Transverse colon (tissue), 4 donors: ENCODE results near the gene UHRF2. TPM values are rescaled to one million over a fixed set of nuclear protein-coding genes. Genes with fewer than 3 reads are reported as not detected.
A peak's percentile ranks its signal among the peaks of the same experiment; 100 is the strongest.

ENCODE experiments used
- DNase-seq: peaks from one replicate; pipeline ENCODE4 v3.0.0-alpha.2; 2019
- H3K27ac ChIP-seq, 4 donors: fragments of 200-600 bp; sonication (generic); 2 replicates each; pipeline ENCODE4 v1.5.1; 2016 to 2018; ENCODE audit warnings: inconsistent platforms in 4 of 4
- H3K27me3 ChIP-seq: fragments of 200-600 bp; sonication (generic); 2 replicates; pipeline ENCODE4 v1.5.1; 2017; ENCODE audit warnings: inconsistent platforms
- H3K36me3 ChIP-seq, 4 donors: fragments of 200-600 bp; sonication (generic); 2 replicates each; pipeline ENCODE4 v1.5.1; 2017 to 2019; ENCODE audit warnings: inconsistent platforms in 4 of 4
- H3K4me1 ChIP-seq, 4 donors: fragments of 200-600 bp; sonication (generic); 2 replicates each; pipeline ENCODE4 v1.5.1; 2017 to 2020; ENCODE audit warnings: inconsistent platforms in 4 of 4
- H3K4me3 ChIP-seq, 4 donors: fragments of 200-600 bp; sonication (generic); 1 replicate in 1 of 4; 2 replicates in 3 of 4; pipeline versions ENCODE4 v1.5.1 to v1.6.1; 2017 to 2019; ENCODE audit warnings: inconsistent platforms in 4 of 4
- H3K9me3 ChIP-seq, 2 donors: fragments of 200-600 bp; sonication (generic); 2 replicates each; pipeline ENCODE4 v1.5.1; 2017 to 2019; ENCODE audit warnings: inconsistent platforms in 2 of 2
- CTCF ChIP-seq, 5 experiments: fragments of 200-600 bp in 3 of 5; fragments of 450-650 bp in 2 of 5; sonication (generic) in 3 of 5; IDR thresholded peaks; 1 replicate in 2 of 5; 2 replicates in 3 of 5; pipeline ENCODE4 v1.5.1; 2016 to 2017; ENCODE audit warnings: antibody characterized with exemption in 5 of 5, inconsistent platforms in 3 of 5, mild to moderate bottlenecking in 2 of 5, moderate library complexity in 1 of 5
- EP300 ChIP-seq: sonication (generic); formaldehyde crosslinking; IDR thresholded peaks from one replicate; pipeline ENCODE4 v1.6.1; 2017; ENCODE audit warnings: antibody characterized with exemption, low read depth
- POLR2A ChIP-seq: fragments of 450-650 bp; IDR thresholded peaks from one replicate; pipeline ENCODE4 v1.6.1; 2016; ENCODE audit warnings: antibody characterized with exemption, mild to moderate bottlenecking, moderate library complexity
- POLR2AphosphoS5 ChIP-seq, 3 donors: sonication (generic); formaldehyde crosslinking; IDR thresholded peaks; one replicate each; pipeline ENCODE4 v1.6.1; 2016; ENCODE audit warnings: antibody characterized with exemption in 3 of 3
- WGBS, 2 donors: methylation state at CpG; one replicate each; pipeline ENCODE4 v1.1.5; 2018; ENCODE audit warnings: low coverage in 1 of 2; 5-methylcytosine and 5-hydroxymethylcytosine counted together
- in situ Hi-C, 4 donors: fragments of 200-750 bp; cut with MboI; loops; one replicate each; pipeline versions ENCODE4 v1.15.0 to v1.15.1; 2017; ENCODE audit warnings: low sequenced_read_pairs in 3 of 4, low pct_ligation_motif_present in 1 of 4, low pct_unique_long_range_greater_than_20kb in 1 of 4
- intact Hi-C: fragments of 100-400 bp; cut with DNase I; formaldehyde crosslinking; loops from one replicate; pipeline ENCODE4 v1.15.1; 2023; ENCODE audit warnings: low total_unique reads
- total RNA-seq, 4 donors: library from RNA; depleted of rRNA; stranded (reverse); fragments of >200 nt; gene quantifications; one replicate each; pipeline ENCODE4 v1.1.0, GENCODE V29; 2016

UHRF2 gene
- total RNA-seq, 4 donors from 2014 or later = 40.8 to 64.0 (median 51.4) TPM

- no peak for DNase-seq
- no peaks in the 10 kb centered on the region for H3K9me3 ChIP-seq
- in situ Hi-C loops = no loop called here
- WGBS, 2 donors = 53 to 66% methylated on average over 4 of the region's 4 CpGs
- no peak overlapping the region for H3K27ac ChIP-seq
- intact Hi-C loops = loop anchor here (5.0 kb wide), 1 partner anchor 162 kb away; no protein-coding TSS in a partner anchor
- H3K36me3 ChIP-seq = no peaks in the 10 kb centered on the region
- H3K27me3 ChIP-seq = no peaks in the 10 kb centered on the region
- no peak overlapping the region for H3K4me3 ChIP-seq
- peaks cover 5 to 17% (median 13%) of the 10 kb centered on the region in 4 donors for H3K4me1 ChIP-seq
- TF ChIP-seq CTCF (IDR thresholded peaks at IDR 0.05) = no peak
- no peak for TF ChIP-seq POLR2A
- TF ChIP-seq EP300 = no peak
- no peak for TF ChIP-seq POLR2AphosphoS5 (IDR thresholded peaks at IDR 0.05)
These were observed 2.4 kb upstream of the UHRF2 start for GRCh38 chr9:6410633-6411032.

GRCh38 chr9:6413365-6414246 is 607 bp downstream of the UHRF2 start:
- Histone ChIP-seq H3K27ac (peak overlapping the region; percentile 82 to 94 (median 88)), H3K4me3 (peak overlapping the region; percentile 39 to 98 (median 80)), H3K9me3 (no peaks in the 10 kb centered on the region), H3K36me3 (no peaks in the 10 kb centered on the region), H3K4me1 (peaks cover 8 to 36% (median 17%) of the 10 kb centered on the region in 4 donors), H3K27me3 (no peaks in the 10 kb centered on the region)
- TF ChIP-seq POLR2A = no peak
- no peak for TF ChIP-seq EP300
- no peak for TF ChIP-seq CTCF (IDR thresholded peaks at IDR 0.05)
- no peak for TF ChIP-seq POLR2AphosphoS5 (IDR thresholded peaks at IDR 0.05)
- in situ Hi-C loops = no loop called here
- peak; percentile 41 for DNase-seq
- WGBS, 2 donors = 0% methylated on average over 71 of the region's 92 CpGs; no CpG with 5 or more reads in 1 of the 2 donors
- intact Hi-C loops = loop anchor here (2.0 to 5.0 kb wide), 2 partner anchors 159 to 343 kb away; partner anchors contain the start of gene KDM4C

- Histone ChIP-seq H3K27ac (peak overlapping the region; percentile 82 to 94 (median 88)), H3K36me3 (no peaks in the 10 kb centered on the region), H3K27me3 (no peaks in the 10 kb centered on the region), H3K4me1 (peaks cover 8 to 39% (median 17%) of the 10 kb centered on the region in 4 donors), H3K9me3 (no peaks in the 10 kb centered on the region), H3K4me3 (peak overlapping the region; percentile 39 to 98 (median 80))
- no peak for DNase-seq
- 0% methylated on average over 2 to 11 of the region's 11 CpGs for WGBS, 2 donors
- intact Hi-C loops = loop anchor here (5.0 kb wide), 1 partner anchor 158 kb away; no protein-coding TSS in a partner anchor
- TF ChIP-seq EP300 = no peak
- no peak for TF ChIP-seq POLR2A
- no peak for TF ChIP-seq POLR2AphosphoS5 (IDR thresholded peaks at IDR 0.05)
- no peak for TF ChIP-seq CTCF (IDR thresholded peaks at IDR 0.05)
- in situ Hi-C loops = no loop called here
These were observed 1.2 kb downstream of the UHRF2 start for GRCh38 chr9:6414247-6414641.

GRCh38 chr9:6415266-6415665 is 2.3 kb downstream of the UHRF2 start:
- TF ChIP-seq CTCF (IDR thresholded peaks at IDR 0.05) (no peak), EP300 (no peak), POLR2A (no peak), POLR2AphosphoS5 (IDR thresholded peaks at IDR 0.05) (no peak)
- peaks cover 8 to 39% (median 17%) of the 10 kb centered on the region in 4 donors for H3K4me1 ChIP-seq
- H3K36me3 ChIP-seq = no peaks in the 10 kb centered on the region
- H3K27me3 ChIP-seq = no peaks in the 10 kb centered on the region
- H3K9me3 ChIP-seq = no peaks in the 10 kb centered on the region
- peak overlapping the region in 1 of 4 donors; percentile 98 for H3K4me3 ChIP-seq
- 60 to 64% methylated on average over 3 to 5 of the region's 5 CpGs for WGBS, 2 donors
- in situ Hi-C loops = no loop called here
- intact Hi-C loops = no loop called here
- peak overlapping the region in 1 of 4 donors; percentile 90 for H3K27ac ChIP-seq
- no peak for DNase-seq
